ENCODE results near the gene NRTN.
"Not testable (repeated sequence)": the region's sequence is repeated elsewhere in the genome, so short reads cannot be mapped to it uniquely, and the experiment has no call there.

NRTN gene

GRCh38 chr19:5832061-5832460, 27.2 kb downstream of the NRTN start:
- no peak for TF ChIP-seq CTCF (IDR thresholded peaks at IDR 0.05)
- H3K27ac ChIP-seq = no peak overlapping the region

GRCh38 chr19:5832527-5833216, 27.8 kb downstream of the NRTN start:
- no peak overlapping the region for H3K27ac ChIP-seq
- TF ChIP-seq ZFX (IDR thresholded peaks at IDR 0.05; ENCODE audit: borderline replicate concordance) = no peak
- TF ChIP-seq CTCF (IDR thresholded peaks at IDR 0.05) = no peak

- H3K27ac ChIP-seq = no peak overlapping the region
- TF ChIP-seq CTCF (IDR thresholded peaks at IDR 0.05) (no peak), ZFX (IDR thresholded peaks at IDR 0.05; ENCODE audit: borderline replicate concordance) (no peak)
These were observed 33.0 kb downstream of the NRTN start for GRCh38 chr19:5837761-5838352.

DNA sequence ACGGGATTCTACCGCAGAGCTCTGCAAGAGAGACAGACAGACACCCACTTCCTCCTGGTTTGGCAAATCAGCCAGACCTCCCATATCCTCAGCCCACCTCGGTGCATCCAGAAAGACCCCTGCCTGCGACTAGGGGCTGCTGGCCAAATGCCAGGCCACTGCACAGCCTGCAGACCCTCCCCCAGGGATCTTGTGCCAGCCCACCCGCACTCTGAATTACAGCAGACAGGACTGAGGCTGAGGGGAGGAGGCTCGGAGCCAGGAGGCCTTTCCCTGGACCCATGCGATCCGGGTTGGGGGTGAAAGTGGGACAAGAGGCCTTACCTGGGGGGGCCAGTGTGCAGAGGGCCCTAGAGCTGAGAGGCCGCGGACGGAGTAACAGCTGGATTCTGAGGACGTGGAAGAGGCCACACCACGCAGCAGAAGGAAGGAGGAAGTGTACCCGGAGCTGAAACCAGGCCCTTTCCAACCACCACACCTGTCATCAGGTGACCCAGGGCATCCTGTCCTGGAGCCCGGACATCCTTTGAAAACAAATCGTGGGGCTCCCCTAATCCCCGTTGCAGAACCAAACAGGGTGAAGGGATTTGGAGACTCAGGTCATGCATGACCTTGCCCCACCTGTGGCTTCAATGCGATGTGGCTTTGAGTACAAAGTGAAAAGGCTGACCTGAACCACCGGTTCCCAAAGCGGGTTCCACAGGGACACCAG, 33.6 kb downstream of the NRTN start:
- TF ChIP-seq ZFX (IDR thresholded peaks at IDR 0.05; ENCODE audit: borderline replicate concordance) = no peak
- TF ChIP-seq CTCF (IDR thresholded peaks at IDR 0.05) = no peak
- H3K27ac ChIP-seq = no peak overlapping the region

GRCh38 chr19:5839065-5840017, 34.5 kb downstream of the NRTN start, which contains the start of gene FUT6:
FUT6 (minus strand) TSS chr19:5839702; CDS start chr19:5832567, 7,135 bp downstream.
- H3K27ac ChIP-seq = no peak within 1 kb of the TSS
- TF ChIP-seq ZFX (IDR thresholded peaks at IDR 0.05; ENCODE audit: borderline replicate concordance) (no peak), CTCF (IDR thresholded peaks at IDR 0.05) (no peak)

DNA sequence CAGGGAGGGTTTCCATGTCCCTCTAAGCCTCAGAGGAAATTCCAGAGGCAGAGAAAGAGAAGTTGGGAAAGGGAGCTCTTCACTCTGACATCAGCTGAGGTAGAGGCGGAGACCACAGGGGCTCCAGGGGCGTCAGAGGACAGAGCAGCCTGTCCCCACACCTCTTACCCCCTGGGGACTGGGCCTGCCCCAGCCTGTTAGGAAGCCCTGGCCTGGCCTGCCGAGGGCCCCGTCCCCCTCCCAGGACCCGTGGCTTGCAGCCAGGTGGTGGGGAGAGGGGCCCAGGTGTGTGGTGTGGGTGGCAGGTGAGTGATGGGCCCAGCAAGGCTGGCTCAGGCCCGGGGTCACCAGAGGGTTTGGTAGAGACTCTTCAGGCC, 36.9 kb downstream of the NRTN start:
- H3K27ac ChIP-seq = not testable (repeated sequence)

- TF ChIP-seq CTCF (IDR thresholded peaks at IDR 0.05) (no peak), ZFX (IDR thresholded peaks at IDR 0.05; ENCODE audit: borderline replicate concordance) (no peak)
- no peak overlapping the region for H3K27ac ChIP-seq
These were observed 38.5 kb downstream of the NRTN start for GRCh38 chr19:5843295-5843927.

Data from 22Rv1 (cell line).